ENCODE results near the gene DUOX2. TPM values are rescaled to one million over a fixed set of nuclear protein-coding genes. Genes with fewer than 3 reads are reported as not detected.

DUOX2 gene
- total and polyA plus RNA-seq, 2 experiments from 2014 or later: not detected

- peaks cover 5% of the 10 kb centered on the region; the same call in 1 of the 2 replicates for H3K27me3 ChIP-seq (ENCODE audit: insufficient read depth)
- H3K9me3 Mint-ChIP-seq: no peaks in the 10 kb centered on the region
These were observed 29.1 kb upstream of the DUOX2 start for GRCh38 chr15:45143056-45143455.

More at GRCh38 chr15:45143056-45143455, 29.1 kb upstream of the DUOX2 start:
- ATAC-seq (no peak), DNase-seq (ENCODE audit: low spot score) (no peak)
- no peaks in the 10 kb centered on the region for H3K36me3 ChIP-seq (ENCODE audit: insufficient read depth)
- H3K27ac ChIP-seq (ENCODE audit: low read depth): no peak overlapping the region
- H3K4me2 ChIP-seq: no peak overlapping the region
- no peaks in the 10 kb centered on the region for H3K4me1 ChIP-seq (ENCODE audit: insufficient read depth)
- Mint-ChIP-seq H3K27me3 (ENCODE audit: insufficient read depth, low read depth, poor library complexity) (peaks cover 3% of the 10 kb centered on the region), H3K27ac (no peak overlapping the region), H3K36me3 (ENCODE audit: low read depth) (no peaks in the 10 kb centered on the region), H3K4me1 (no peaks in the 10 kb centered on the region), H3K4me3 (no peak overlapping the region)
- H3F3A ChIP-seq (replicated peaks; ENCODE audit: low read depth): no peaks in the 10 kb centered on the region
- no peak overlapping the region for H2AFZ ChIP-seq
- TF ChIP-seq ZNF114 (CRISPR knock-in tag; IDR thresholded peaks at IDR 0.05): no peak
- no peak for TF ChIP-seq JUNB (IDR thresholded peaks at IDR 0.05; ENCODE audit: unreplicated experiment)
- TF ChIP-seq CREB1 (CRISPR knock-in tag; IDR thresholded peaks at IDR 0.05; ENCODE audit: low read depth): no peak
- no peak for TF ChIP-seq STAT1 (IDR thresholded peaks at IDR 0.05; ENCODE audit: unreplicated experiment)
- TF ChIP-seq NANOG (IDR thresholded peaks at IDR 0.05; ENCODE audit: borderline replicate concordance): no peak
- TF ChIP-seq EZH2phosphoT487 (IDR thresholded peaks at IDR 0.05; ENCODE audit: unreplicated experiment): no peak
- no peak for TF ChIP-seq CTCF (conservative IDR thresholded peaks at IDR 0.05; ENCODE audit: low read depth in 2 of 2)
- TF ChIP-seq POLR2AphosphoS5 (IDR thresholded peaks at IDR 0.05; ENCODE audit: low read depth): no peak
- no peak for TF ChIP-seq EZH2 (IDR thresholded peaks at IDR 0.05; ENCODE audit: low read depth, unreplicated experiment)
- TF ChIP-seq REST (IDR thresholded peaks at IDR 0.05; ENCODE audit: unreplicated experiment): no peak
- TF ChIP-seq ETS1 (IDR thresholded peaks at IDR 0.05): no peak
- no peak for TF ChIP-seq ZNF462 (CRISPR knock-in tag; IDR thresholded peaks at IDR 0.05)
- TF ChIP-seq ZNF331 (CRISPR knock-in tag; IDR thresholded peaks at IDR 0.05; ENCODE audit: low read depth): no peak
- no peaks in the 10 kb centered on the region for H3K9me2 ChIP-seq (ENCODE audit: insufficient read depth)
- no peaks in the 10 kb centered on the region for H4K20me1 ChIP-seq (replicated peaks; ENCODE audit: insufficient read depth)
- H3K79me2 ChIP-seq (replicated peaks; ENCODE audit: insufficient read depth): no peaks in the 10 kb centered on the region
- H3K4me3 ChIP-seq: no peak overlapping the region
